HG03280 (cell line): ENCODE data around the gene CNTFR.

Experiments
- ATAC-seq: cut with Tn5 transposase; IDR thresholded peaks from one replicate; pipeline ENCODE4 v1.9.1; 2021; ENCODE audit warnings: mild to moderate bottlenecking, moderate library complexity; ENCODE audit not compliant: unreplicated experiment

Gene CNTFR

DNA sequence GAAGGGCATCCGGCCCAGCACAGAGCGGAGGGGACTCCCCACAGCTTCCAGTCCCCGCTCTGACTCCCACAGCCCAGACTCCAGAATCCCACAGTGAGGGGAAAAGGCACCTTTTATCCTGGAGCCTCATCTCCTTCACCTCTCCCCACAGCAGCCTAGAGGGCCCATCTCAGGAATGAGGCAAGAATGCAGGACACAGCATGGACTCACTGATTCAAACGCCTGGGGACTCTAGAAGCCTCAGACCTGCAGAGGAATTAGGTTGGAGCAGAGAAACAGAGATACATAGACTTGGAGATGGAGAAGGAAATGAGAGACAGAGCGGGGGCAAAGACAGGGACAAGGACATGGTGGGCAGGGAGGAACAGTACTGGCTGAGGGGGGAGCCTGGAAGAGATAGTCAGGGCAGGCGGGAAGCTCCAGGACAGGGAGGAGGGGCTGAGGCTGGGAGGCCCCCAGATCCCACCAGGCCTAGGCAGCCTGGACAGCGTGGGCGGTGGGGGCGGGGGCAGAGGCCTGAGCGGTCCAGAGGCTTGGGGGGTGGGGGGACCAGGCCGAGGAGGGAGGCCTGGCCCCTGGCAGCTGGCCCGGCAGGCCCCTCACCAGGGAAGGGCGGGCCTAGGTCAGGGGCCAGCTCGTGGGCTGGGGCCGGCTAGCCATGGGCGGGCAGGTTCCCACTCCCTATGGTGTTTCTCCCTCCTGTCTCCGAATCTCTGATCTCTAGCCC is 15.8 kb downstream of the CNTFR start:
- no peak for ATAC-seq

- no peak for ATAC-seq
These were observed 16.9 kb downstream of the CNTFR start for GRCh38 chr9:34572628-34573027.

- ATAC-seq: no peak
These were observed 17.4 kb downstream of the CNTFR start for GRCh38 chr9:34572092-34572491.

DNA sequence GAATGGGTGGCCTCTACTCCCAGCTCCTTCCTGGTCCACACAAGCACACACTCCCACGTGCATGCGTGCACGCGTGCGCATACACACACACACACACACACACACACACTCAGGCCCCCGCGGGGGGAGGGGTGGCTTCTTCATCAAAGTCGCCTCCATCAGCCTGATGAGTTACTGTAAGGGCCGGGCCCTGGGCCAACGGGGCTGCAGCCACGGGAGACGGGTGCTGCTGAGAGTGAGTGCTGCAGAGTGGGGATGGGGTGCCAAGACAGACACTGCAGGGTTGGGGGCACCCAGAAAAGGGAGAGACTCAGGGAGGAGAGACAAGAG is 18.1 kb downstream of the CNTFR start:
- ATAC-seq: no peak

- no peak for ATAC-seq
These were observed 18.6 kb downstream of the CNTFR start for GRCh38 chr9:34570809-34571480.

DNA sequence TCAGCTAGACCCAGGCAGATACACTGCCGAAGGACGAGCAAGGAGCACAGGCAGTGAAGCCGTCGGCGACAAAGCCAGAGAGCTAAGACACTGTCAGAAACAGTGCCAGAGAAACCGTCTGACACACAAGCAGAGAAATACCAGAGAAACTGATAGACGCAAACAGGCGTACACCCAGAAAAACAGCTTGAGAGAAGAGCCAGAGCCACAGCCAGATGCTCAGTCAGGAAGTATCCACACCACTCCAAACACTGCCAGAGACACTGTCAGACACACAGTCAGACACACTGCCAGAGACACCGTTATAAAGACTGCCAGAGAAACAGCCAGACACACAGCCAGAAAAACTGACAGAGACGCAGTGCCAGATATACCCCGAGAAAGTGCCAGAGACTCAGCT is 19.1 kb downstream of the CNTFR start:
- no peak for ATAC-seq

GRCh38 chr9:34568774-34569173 is 20.8 kb downstream of the CNTFR start:
- ATAC-seq: no peak

DNA sequence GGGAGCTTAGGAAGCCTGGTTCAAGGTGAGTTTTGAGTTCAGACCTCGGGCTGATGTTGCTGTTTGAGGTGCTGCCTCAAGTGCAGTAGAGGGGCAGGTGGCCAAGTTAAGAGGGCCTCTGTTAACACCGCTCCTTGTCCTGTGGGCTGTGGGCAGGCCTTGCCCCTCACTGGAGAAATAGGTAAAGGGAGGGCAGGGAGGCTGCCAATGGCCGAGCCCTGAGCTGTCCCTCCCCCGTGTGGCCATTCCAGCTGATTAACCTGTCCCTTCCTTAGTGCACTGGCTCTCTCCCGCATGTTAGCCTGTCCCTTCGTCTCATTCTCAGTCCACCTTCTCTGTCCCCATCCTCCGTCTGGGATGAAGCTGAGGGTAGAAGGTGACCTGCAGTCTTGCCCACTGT is 21.4 kb downstream of the CNTFR start:
- no peak for ATAC-seq

GRCh38 chr9:34566972-34567371 is 22.6 kb downstream of the CNTFR start:
- ATAC-seq: no peak

- ATAC-seq: no peak
These were observed 23.2 kb downstream of the CNTFR start for GRCh38 chr9:34566322-34566721.

DNA sequence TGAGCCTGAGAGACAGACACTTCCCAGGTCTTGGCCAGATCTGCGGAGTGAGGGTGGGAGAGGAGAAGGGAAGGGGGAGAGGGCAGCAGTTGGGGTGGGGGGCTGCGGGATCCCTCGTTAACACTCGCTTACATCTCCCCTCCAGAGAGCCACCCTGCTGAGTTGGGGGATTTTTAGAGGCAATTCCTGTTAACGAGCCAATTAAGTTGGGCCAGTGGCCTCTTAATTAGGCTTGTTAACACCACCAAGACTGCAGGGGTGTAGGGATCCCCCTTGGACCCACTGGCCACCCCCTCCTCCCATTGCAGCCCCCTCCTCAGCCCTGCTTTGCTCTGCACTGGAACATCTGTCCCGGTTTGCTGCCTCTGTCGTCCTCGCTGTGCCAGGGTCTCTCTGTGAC is 23.7 kb downstream of the CNTFR start:
- no peak for ATAC-seq

- ATAC-seq: no peak
These were observed 24.9 kb downstream of the CNTFR start for GRCh38 chr9:34564617-34565016.

DNA sequence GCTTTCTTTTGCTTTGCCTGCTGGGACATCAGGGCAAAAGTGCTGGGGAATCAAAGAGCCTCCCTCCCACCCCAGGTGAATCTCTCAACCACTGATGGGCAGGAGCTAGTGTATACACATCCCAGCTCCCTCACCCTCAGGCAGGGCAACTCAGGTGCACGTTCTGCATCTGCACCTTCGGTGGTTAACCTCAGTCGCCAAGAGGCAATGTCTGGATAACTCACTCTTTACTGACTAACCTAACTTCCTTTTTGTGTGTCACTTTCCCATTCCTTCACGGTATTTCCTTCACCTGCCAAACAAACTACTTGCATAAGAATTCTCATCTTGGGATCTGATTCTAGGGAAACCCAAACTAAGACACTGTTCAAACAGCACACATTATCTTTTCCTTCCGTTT is 26.3 kb downstream of the CNTFR start:
- ATAC-seq: no peak

- no peak for ATAC-seq
These were observed 27.3 kb downstream of the CNTFR start for GRCh38 chr9:34562135-34562745.

DNA sequence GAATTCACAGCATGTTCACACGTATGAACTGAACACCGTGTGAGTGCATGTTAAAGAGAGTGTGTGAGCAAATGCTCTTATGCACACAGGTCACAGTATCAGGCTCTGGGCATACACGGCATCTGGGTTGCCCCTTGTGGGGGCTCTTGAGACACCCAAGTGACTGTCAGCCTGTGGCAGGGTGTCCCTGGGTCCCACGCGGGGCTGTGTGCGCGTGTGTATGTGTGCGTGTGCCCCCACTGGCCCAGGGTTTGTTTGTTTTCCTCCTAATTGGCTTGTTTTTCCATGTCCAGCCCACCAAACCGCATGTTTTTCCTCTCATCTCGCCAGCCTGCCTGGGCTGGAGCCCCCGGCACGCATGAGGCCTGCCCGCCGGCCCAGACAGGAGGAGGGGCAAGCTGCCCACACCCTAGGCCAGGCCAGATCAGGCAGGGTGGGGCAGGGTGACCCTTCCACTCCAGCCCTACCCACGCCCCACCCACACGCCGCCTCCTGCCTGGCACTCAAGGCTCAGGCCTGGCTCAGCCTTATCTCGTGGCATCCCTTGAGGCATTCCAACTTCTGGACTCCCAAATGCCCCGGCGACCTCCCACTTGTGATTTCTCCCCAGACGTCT is 28.8 kb downstream of the CNTFR start:
- no peak for ATAC-seq

DNA sequence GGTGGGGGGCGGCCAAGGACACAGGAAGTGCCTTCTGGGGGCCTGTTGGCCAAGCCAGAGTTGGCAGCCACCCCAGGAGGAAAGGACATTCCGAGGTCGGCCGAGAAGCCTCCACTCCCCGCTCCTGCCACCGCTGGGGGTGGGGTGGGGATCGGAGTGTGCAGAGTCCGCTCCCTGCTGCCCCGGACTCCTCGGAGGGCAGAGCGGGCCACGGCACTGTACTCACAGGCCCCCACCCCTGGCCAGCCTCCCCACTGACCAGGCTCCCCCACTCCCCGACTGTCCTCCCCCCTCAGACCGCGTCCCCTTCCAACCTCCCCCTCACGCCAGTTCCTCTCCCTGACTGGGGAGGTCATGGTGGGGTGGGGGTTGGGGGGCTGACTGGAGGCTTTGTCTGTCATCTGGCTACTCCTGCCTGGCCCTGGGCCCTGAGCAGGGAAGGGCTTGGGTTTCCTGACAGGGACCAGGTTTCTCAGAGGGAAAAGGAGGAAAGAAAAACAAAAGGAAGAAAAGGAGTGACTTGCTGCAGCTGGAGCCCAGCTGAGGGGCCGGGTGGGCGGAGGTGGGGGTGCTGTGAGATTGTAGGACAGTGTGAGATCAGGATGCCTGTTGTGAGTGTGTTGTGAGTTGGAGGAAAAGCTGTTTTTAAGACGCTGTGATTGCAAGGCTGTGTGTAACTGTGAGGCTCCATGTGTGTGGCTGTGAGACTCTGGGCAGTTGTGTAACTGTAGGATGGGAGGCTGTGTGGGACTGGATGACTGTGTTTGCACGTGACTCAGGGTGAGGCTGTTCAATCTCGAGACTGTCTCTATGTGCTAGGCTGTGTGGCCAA is 29.7 kb downstream of the CNTFR start:
- no peak for ATAC-seq

- ATAC-seq: no peak
These were observed 30.5 kb downstream of the CNTFR start for GRCh38 chr9:34558919-34559623.

DNA sequence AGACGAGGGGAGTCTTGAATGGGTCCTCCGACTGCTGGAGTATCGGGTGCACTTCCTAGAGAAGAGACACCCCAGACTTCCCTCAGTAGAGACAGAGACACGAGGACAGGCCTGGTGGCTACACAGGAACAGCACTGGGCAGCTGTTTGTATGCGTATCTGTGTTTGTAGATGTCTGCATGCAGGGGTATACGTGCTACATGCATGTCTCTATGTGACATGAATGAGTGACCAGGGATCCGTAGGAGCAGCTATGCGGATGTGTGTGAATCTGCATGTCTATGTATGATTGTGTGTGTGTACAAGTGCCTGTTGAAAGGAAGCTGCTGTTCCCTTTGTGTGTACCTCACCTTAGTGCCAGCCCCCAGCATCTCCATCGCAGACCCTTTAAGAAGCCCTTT is 31.2 kb downstream of the CNTFR start:
- ATAC-seq: no peak

DNA sequence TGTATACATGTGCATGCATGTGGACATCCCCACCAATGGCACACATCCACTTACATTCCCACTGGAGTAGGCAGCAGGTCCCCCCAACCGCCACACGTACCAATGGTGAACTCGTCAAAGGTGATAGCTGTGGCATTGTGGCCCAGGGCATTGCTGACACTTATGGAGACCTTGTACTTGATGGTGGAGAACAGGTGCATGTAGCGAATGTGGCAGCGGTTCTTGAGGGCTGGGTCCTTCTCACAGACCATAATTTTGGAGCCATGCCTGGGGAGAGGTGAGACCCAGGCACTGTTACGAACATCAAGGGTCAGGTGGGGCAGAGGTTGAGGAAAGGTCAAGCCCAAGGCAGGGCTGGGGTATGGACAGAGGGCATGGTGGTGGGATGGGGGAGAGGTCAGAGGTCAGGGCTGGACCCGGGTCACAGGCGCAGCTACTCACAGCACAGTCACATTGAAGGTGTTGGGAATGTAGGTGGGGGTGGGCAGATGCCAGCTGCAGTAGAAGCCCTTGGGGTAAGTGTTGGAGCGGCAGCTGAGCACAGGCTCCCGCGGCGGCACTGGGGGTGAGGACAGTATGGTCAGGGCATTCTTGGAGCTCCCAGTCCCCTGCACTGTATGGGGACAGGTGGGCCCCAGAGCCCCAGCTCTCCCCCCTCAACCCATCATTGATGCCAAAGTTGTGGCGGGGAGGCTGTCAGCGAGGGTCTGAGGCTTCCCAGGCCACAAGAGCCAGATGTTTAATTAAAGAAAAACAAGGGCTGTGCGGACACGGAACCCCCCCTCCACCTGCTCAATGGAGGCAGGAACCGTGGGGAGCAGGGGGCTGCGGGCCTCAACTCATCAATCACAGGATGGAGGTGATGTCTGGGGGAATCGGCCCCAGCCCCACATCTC is 31.9 kb downstream of the CNTFR start:
- ATAC-seq: no peak

- no peak for ATAC-seq
These were observed 32.6 kb downstream of the CNTFR start for GRCh38 chr9:34556949-34557348.
